DND-41 (cell line): ENCODE results near the gene NME4.

Source experiments
- CTCF ChIP-seq: IDR thresholded peaks from 2 replicates; pipeline ENCODE4 v1.5.1; 2012; ENCODE audit warnings: borderline replicate concordance, low read length, moderate library complexity, mild to moderate bottlenecking; ENCODE audit not compliant: poor library complexity, severe bottlenecking; ENCODE audit errors: extremely low read depth
- EZH2 ChIP-seq: IDR thresholded peaks from 3 replicates; pipeline ENCODE4 v1.6.1; 2012; ENCODE audit warnings: borderline replicate concordance, low read depth, mild to moderate bottlenecking, moderate library complexity, low read length, inconsistent platforms; ENCODE audit not compliant: severe bottlenecking

- TF ChIP-seq EZH2: no peak
- no peak for TF ChIP-seq CTCF
These were observed 13.6 kb downstream of the NME4 start for GRCh38 chr16:410516-411178.
